Cerebellar nuclear complex (tissue), 1 donor: ENCODE results near the gene XDH.

Experiments
- DNase-seq, 2 experiments: peaks; one replicate each; lab custom pipeline; 2025; lab: John Stamatoyannopoulos, UW

Gene XDH

DNA sequence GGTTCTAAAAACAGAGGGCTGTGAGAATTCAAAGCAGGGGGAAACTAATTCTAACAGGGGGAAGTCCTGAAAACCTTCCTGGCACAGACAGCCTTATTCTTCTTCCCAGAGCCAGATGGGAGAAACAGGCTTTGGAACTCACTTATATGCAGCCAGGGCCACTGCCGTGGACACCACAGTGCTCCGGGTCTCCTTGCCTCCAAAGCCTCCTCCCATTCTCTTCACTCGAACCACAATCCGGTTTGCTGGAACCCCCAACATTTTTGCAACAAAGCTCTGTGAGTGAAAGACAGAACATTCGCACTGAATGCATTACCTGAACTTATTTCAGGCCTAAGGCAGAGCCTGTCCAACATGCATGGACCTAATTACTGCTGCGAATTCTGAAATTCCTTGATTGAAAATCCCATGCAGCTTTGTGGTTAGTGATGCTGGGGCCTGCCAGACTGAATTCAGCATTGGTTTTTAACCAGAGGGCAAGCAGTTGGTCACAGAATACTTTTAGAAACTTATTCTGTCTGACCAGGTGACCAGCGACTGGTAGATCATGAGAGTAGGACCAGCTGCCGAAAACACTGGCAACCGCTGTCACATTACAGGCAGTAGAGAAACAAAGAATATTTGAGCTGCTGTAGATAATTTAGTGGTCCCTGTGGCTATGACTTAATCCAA is 48.6 kb downstream of the XDH start:
- DNase-seq: no peak

DNA sequence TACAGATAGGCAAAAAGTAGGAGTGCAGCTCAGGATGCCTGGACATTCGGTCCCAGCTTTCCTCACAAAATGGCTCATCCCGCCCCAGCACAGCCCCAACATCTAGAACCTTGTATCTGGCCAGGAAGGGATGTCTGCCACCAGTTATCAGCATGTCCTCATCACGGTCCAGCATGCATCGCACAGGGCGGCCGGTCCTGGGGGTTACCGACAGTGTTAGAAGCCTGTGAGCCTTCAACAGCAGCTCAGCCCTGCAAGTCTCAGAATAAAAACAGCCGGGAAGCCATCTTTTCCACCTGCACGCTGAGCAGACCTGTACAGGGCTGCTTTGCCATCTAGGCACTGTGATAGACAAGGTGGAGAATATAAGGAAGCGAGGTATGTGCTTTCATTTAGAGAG is 49.2 kb downstream of the XDH start:
- DNase-seq: no peak

- no peak for DNase-seq
Measured at GRCh38 chr2:31363956-31364750, 50.4 kb downstream of the XDH start.

DNA sequence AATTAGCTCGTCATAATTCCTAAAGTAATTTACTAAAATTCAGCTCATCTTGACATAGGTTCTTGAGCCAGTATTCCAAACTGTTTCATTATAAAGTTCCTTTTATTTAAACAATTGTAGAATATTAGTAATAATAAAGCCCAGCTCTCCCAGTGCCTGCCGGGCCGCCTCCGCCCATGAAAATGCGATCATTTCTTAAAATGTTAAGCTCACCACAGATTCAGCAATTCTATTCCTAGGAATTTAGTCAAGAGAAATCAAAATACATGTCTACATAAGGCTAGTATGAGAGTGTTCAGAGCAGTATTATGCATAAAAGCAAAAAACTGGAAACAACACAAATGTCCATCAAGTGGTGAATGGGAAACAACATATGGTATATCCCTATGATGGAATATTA is 52.0 kb downstream of the XDH start:
- no peak for DNase-seq

- DNase-seq: no peak
Measured at GRCh38 chr2:31359229-31359628, 55.3 kb downstream of the XDH start.

- no peak for DNase-seq
Measured at GRCh38 chr2:31354837-31355236, 59.7 kb downstream of the XDH start.

GRCh38 chr2:31353179-31353578 is 61.4 kb downstream of the XDH start:
- DNase-seq: no peak

DNA sequence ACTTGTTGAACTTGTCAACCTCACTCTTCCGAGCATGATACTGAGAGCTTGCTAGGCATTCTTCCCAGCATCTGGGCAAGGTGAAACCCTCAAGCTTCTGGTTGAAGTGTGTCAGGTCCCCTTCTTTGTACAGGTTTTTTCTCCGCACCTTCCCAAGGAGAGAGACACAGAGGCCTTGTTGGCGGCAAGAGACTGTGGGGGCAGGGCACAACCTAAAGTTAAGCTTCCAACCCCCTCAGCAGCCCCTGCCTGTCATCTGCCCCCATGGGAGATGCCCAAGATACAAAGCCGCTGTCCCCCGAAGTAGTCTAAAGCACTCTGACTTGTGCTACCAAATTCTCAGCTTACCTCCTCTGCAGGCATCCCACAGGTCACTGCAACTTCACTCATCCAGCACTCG is 64.9 kb downstream of the XDH start:
- DNase-seq: no peak

DNA sequence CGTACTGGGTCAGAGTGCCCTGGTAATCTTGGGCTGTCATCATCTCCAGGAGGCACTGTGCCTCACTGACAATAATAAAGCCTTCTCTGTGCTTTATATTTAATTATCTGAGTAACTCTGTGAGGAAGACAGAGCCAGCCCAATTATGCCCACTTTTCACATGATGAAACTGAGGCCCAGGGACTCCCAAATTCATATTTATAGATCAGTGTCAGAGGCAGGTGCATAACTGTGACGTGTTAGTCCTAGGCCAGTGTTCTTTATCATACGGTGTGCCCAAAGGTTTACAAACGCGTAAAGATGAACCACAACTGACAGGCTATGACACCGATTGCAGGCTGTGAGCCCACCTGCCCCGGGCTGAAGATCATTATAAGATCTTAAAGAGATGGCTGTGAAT is 65.4 kb downstream of the XDH start:
- no peak for DNase-seq

DNA sequence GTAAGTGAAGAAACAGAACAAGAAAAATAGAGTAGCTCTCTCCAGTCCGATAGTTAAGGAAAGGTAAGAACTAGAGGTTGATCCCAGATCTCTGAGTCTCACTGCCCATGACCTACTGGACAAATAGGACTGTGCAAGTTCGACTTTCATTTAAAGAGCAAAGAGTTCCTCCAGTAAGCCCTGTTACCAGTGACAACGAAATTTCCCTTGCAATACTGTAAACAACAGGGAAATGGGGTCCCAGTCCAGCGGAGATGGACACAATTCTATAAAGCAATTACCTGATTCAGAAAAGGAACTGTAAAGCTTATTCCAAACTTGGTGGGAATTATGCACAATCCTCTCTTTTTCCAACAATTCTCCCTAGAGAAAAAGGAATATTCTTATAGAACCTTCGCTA is 65.9 kb downstream of the XDH start:
- no peak for DNase-seq

- DNase-seq: no peak
Measured at GRCh38 chr2:31347750-31348149, 66.8 kb downstream of the XDH start.

DNA sequence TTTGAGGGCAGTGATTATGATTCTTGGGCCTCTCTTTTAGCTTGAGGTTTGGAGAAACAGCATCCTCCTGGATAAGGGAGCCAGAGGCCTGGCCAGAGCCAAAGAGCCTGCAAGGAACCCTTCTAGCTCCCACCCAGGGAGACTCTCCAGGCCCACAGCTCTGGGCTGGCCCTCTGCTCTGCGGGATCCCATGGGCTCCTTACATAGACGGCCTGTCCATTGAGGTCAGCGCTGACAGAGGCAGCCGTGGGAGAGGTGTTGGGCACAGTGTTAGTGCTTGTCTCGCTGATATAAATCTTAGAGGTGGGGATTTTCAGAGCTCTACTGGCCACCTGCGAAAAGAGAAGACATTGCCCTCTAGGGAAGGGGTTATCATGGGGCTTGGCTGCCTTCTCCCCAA is 67.2 kb downstream of the XDH start:
- no peak for DNase-seq

GRCh38 chr2:31344447-31344846 is 70.1 kb downstream of the XDH start:
- DNase-seq: no peak

- no peak for DNase-seq
Measured at GRCh38 chr2:31341351-31341750, 73.2 kb downstream of the XDH start.

DNA sequence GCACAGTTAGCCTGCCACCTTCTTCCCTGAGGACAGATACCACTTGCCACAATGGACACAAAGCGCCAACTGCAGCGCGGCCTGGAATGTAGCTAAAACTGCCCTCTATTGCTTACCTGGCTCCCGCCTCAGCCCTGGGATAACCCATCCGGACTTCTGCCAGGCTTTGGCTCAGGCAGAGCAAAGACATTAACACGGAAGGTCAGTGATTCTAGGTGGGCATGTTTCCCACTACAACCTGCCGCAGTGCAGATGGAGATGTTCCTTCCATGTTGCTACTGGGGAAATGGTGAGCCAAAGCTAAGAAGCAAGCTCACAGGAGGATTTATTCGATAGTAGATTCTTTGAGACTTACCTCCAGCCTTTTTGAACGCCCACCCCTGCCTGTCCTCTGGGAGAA is 74.8 kb downstream of the XDH start:
- no peak for DNase-seq

- no peak for DNase-seq
Measured at GRCh38 chr2:31337860-31338259, 76.7 kb downstream of the XDH start.

- no peak for DNase-seq
Measured at GRCh38 chr2:31337197-31337596, 77.3 kb downstream of the XDH start.

- no peak for DNase-seq
Measured at GRCh38 chr2:31335921-31336585, 78.5 kb downstream of the XDH start.

GRCh38 chr2:31334311-31335026 is 80.1 kb downstream of the XDH start:
- DNase-seq: no peak

DNA sequence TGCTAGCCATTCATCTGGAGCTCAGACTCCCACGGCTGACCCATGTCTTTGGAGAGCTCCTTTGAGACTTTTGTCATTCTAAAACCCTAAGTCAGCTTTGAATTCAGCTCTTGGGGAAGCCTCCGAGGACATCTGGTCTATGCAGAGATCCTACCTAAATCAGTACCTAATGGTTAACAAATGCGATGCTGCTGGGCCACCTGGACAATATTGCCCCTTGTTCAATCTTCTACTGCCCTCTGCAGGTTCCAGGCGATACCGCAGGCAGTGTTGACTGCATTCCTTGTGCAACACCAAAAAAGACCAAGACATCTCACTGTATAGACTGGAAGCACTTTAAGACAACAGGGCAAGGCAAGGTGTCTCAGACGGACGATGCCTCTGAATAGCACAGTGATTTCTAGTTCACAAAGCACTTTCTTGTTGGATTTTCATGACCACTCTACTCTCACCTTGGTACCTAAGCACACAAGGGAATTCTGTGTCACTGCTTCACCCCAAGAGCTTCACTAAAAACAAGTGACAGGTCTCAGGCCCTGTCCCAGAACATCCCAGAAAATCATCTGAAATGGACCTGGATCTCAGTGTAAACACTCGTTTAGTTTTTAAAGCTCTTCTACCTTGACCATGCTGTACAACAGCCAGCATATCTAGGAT is 80.9 kb downstream of the XDH start:
- DNase-seq: peak in 1 of 2 experiments; percentile 39

DNA sequence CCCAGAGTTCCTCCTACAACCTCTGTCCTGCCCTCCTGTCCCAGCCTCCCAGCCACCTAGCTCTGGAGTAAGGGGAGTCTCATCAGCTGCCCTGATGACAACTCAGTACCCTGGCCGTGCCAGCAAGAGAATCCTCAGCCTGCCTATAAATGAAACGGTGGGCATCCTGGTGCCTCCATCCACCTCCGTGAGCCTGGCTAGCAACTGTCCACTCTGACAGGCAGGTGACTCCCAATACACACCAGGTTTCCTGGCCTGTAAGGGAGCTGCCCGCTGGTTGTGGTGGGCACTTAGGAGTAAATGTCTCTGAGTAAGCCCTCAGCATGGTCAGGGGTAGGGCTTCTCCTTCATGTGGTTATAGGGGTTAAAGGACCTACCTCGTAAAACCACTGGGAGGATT is 81.5 kb downstream of the XDH start:
- no peak for DNase-seq

GRCh38 chr2:31332521-31332920 is 82.0 kb downstream of the XDH start:
- DNase-seq: no peak
